HAP-1 (cell line): Measurements from ENCODE around the gene ING4.

Experiments used
- DNase-seq, 2 experiments: peaks; one replicate each; pipeline ENCODE4 v3.0.0-alpha.2; 2016 to 2020; ENCODE audit warnings: low spot score in 2 of 2
- H3K27me3 ChIP-seq: fragments of 250-450 bp; sonication (Bioruptor Pico); 2 replicates; pipeline ENCODE4 v1.5.1; 2020; ENCODE audit warnings: low read depth, mild to moderate bottlenecking, moderate library complexity
- H3K36me3 ChIP-seq: fragments of 250-450 bp; sonication (Bioruptor Pico); replicated peaks from 2 replicates; pipeline ENCODE4 v1.5.1; 2020; ENCODE audit warnings: mild to moderate bottlenecking
- H3K4me1 ChIP-seq: fragments of 250-450 bp; sonication (Bioruptor Pico); 2 replicates; pipeline ENCODE4 v1.5.1; 2020; ENCODE audit warnings: mild to moderate bottlenecking
- H3K4me3 ChIP-seq: fragments of 250-450 bp; sonication (Bioruptor Pico); 2 replicates; pipeline ENCODE4 v1.5.1; 2020; ENCODE audit warnings: mild to moderate bottlenecking, moderate library complexity
- H3K9me3 ChIP-seq: fragments of 250-450 bp; sonication (Bioruptor Pico); 2 replicates; pipeline ENCODE4 v1.5.1; 2020; ENCODE audit warnings: mild to moderate bottlenecking, moderate library complexity
- in situ Hi-C: fragments of 300-500 bp; cut with MboI; formaldehyde crosslinking; loops from 3 replicates; pipeline ENCODE4 v1.14.3; 2020; ENCODE audit warnings: low sequenced_read_pairs, inconsistent platforms, mixed read lengths

Gene ING4

DNA sequence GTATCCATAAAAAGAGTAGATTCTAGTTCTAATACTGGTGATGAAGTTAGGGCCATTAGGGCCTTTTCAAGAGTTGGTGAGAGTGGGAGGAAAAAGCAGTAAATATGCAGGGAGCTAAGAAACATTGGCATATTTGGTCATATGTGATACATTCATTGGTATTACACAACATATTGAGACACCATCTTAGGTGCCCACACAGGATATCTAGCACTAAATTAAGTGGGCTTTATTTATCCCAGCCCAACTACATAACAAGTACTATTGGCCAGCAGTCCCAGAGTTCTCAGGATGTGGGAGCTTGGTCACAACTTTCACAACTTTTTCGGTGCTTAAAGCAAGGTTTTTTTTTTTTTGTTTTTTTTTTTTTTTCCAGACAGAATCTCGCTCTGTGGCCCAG lies 2.0 kb upstream of the ING4 start:
- Histone ChIP-seq H3K36me3 (peaks cover 28% of the 10 kb centered on the region), H3K9me3 (no peaks in the 10 kb centered on the region), H3K4me3 (no peak overlapping the region), H3K4me1 (peaks cover 8% of the 10 kb centered on the region), H3K27me3 (no peaks in the 10 kb centered on the region)
- no peak for DNase-seq
- in situ Hi-C loops = no loop called here

DNA sequence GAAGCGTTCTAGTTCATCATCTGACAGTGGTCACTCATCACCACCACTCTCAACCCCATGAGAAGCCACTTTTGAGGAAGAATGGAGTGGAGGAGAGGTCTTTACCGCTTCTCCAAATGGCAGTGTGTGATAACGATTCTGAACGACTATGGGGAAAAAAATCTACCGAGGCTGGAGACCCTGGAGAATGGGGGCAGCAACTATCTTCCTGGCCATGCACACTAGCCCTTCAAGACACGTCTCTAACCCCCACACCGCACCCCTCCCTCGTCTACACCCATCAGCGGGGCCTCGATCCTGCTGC lies 365 bp downstream of the ING4 start:
- DNase-seq = no peak
- in situ Hi-C loops = no loop called here
- Histone ChIP-seq H3K36me3 (peaks cover 7% of the 10 kb centered on the region), H3K4me3 (peak overlapping the region; percentile 74), H3K4me1 (peaks cover 8% of the 10 kb centered on the region), H3K27me3 (no peaks in the 10 kb centered on the region), H3K9me3 (no peaks in the 10 kb centered on the region)

GRCh38 chr12:6653987-6654386 lies 8.9 kb downstream of the ING4 start:
- DNase-seq = no peak
- in situ Hi-C loops = no loop called here
- Histone ChIP-seq H3K4me3 (no peak overlapping the region), H3K4me1 (no peaks in the 10 kb centered on the region), H3K36me3 (peaks cover 8% of the 10 kb centered on the region; the same call in 1 of the 2 replicates), H3K9me3 (no peaks in the 10 kb centered on the region), H3K27me3 (no peaks in the 10 kb centered on the region)

- no peak overlapping the region for H3K4me3 ChIP-seq
- in situ Hi-C loops = no loop called here
- H3K27me3 ChIP-seq = no peaks in the 10 kb centered on the region
- no peaks in the 10 kb centered on the region for H3K4me1 ChIP-seq
- DNase-seq = no peak
- H3K36me3 ChIP-seq = peaks cover 8% of the 10 kb centered on the region; the same call in 1 of the 2 replicates
- no peaks in the 10 kb centered on the region for H3K9me3 ChIP-seq
Measured at GRCh38 chr12:6653342-6653741, 9.6 kb downstream of the ING4 start.

DNA sequence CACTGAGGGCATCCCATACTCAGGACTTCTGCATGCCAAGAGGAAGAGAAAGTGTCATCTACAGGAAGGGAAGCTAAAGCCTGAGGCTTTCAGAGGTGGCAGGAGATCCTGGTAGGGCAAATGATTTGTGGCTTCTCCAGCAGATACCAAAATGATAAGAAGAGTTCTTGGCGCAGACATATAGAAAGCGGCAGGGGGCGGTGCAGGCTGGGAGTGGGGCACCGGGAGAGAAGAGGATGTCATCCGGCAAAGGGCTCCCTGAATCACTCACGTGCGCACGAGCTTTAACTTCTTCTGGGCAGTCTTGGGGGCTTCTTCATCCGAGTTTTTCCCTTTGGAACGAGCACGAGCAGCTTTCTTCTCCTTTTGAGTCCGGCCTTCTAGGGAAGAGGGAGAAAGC lies 10.5 kb downstream of the ING4 start:
- Histone ChIP-seq H3K4me3 (no peak overlapping the region), H3K36me3 (peaks cover 12% of the 10 kb centered on the region; the same call in 1 of the 2 replicates), H3K9me3 (no peaks in the 10 kb centered on the region), H3K27me3 (no peaks in the 10 kb centered on the region), H3K4me1 (no peaks in the 10 kb centered on the region)
- in situ Hi-C loops = no loop called here
- no peak for DNase-seq

DNA sequence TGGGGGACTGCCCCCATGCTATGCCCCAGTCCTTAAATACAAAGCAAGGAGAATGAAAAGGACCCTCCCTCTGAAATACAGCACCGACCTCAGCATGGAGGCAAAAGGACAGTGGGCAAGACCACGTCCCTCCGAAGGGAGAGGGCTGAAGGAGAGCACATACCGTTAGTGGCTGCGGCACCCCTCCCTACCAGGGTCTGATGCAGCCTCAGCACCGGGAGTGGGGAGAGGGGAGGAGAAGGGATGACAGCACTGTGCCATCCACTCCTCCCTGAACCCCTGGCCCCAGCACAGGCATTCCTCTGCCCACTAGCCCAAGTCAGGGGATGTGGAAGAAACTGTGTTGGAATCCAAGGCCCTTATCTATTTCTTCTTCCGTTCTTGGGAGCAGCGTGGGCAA lies 12.1 kb downstream of the ING4 start:
- no peak for DNase-seq
- H3K4me3 ChIP-seq = no peak overlapping the region
- no peaks in the 10 kb centered on the region for H3K4me1 ChIP-seq
- no peaks in the 10 kb centered on the region for H3K27me3 ChIP-seq
- in situ Hi-C loops = no loop called here
- H3K9me3 ChIP-seq = no peaks in the 10 kb centered on the region
- H3K36me3 ChIP-seq = peaks cover 11% of the 10 kb centered on the region; the same call in 1 of the 2 replicates

- Histone ChIP-seq H3K27me3 (no peaks in the 10 kb centered on the region), H3K4me3 (no peak within 1 kb of the TSS), H3K36me3 (peaks cover 4% of the 10 kb centered on the region; the same call in 1 of the 2 replicates), H3K9me3 (peaks cover 3% of the 10 kb centered on the region; the same call in 1 of the 2 replicates), H3K4me1 (no peaks in the 10 kb centered on the region; the same call in 1 of the 2 replicates)
- no peak for DNase-seq
- in situ Hi-C loops = no loop called here
Measured at GRCh38 chr12:6647083-6647604, 15.8 kb downstream of the ING4 start, which contains the start of gene ACRBP. Gene ACRBP, minus strand, starts transcription at chr12:6647432. Its CDS starts 66 bp downstream, at chr12:6647366.

GRCh38 chr12:6646276-6647082 lies 16.4 kb downstream of the ING4 start:
- Histone ChIP-seq H3K9me3 (peaks cover 3% of the 10 kb centered on the region; the same call in 1 of the 2 replicates), H3K27me3 (no peaks in the 10 kb centered on the region), H3K4me1 (no peaks in the 10 kb centered on the region; the same call in 1 of the 2 replicates), H3K4me3 (no peak overlapping the region), H3K36me3 (peaks cover 4% of the 10 kb centered on the region; the same call in 1 of the 2 replicates)
- in situ Hi-C loops = no loop called here
- DNase-seq = no peak

DNA sequence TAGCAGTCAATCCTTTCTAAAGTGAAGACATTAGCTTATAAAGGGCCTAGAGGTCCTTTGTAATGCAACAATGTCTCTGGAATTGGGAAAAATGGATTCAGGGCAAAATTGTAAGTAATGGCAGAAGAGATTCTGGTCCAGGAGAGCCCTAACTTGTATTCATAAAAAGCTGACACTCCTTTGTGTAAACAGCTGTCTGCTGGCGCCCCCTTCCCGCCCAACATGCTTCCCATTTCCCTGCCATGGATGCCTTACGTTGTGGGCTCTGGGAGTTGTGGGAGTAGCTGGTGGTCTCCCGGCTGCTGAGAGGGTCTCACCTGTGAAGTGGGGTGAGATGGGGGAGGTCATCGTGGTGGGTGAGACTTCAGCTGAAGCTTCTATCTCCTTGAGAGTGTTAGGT lies 18.0 kb downstream of the ING4 start:
- H3K4me3 ChIP-seq = no peak overlapping the region
- H3K9me3 ChIP-seq = peaks cover 3% of the 10 kb centered on the region; the same call in 1 of the 2 replicates
- DNase-seq = no peak
- in situ Hi-C loops = no loop called here
- H3K4me1 ChIP-seq = no peaks in the 10 kb centered on the region; the same call in 1 of the 2 replicates
- no peaks in the 10 kb centered on the region for H3K27me3 ChIP-seq
- peaks cover 4% of the 10 kb centered on the region; the same call in 1 of the 2 replicates for H3K36me3 ChIP-seq

DNA sequence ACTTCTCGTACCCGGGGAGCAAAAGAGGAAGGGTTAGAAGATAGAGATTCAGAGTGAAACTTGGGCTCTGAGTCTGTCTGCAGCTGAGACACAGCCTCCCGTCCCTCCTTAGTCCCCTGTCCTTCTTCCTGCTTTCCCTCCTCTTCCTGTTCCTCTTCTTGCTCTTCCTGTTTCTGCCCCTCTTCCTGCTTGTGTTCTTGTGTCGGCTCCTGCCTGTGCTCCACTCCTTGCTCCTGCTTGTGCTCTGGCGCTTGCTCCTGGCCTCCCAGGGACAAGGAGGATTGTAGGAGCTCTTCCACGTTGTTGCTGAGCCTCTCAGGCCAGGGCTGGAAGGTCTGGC lies 18.7 kb downstream of the ING4 start:
- in situ Hi-C loops = no loop called here
- H3K4me1 ChIP-seq = no peaks in the 10 kb centered on the region; the same call in 1 of the 2 replicates
- no peak for DNase-seq
- H3K36me3 ChIP-seq = peaks cover 4% of the 10 kb centered on the region; the same call in 1 of the 2 replicates
- H3K27me3 ChIP-seq = no peaks in the 10 kb centered on the region
- peaks cover 3% of the 10 kb centered on the region; the same call in 1 of the 2 replicates for H3K9me3 ChIP-seq
- no peak overlapping the region for H3K4me3 ChIP-seq

GRCh38 chr12:6643569-6644256 lies 19.2 kb downstream of the ING4 start:
- no peaks in the 10 kb centered on the region for H3K27me3 ChIP-seq
- peaks cover 3% of the 10 kb centered on the region; the same call in 1 of the 2 replicates for H3K9me3 ChIP-seq
- H3K4me3 ChIP-seq = no peak overlapping the region
- DNase-seq = no peak
- no peaks in the 10 kb centered on the region; the same call in 1 of the 2 replicates for H3K4me1 ChIP-seq
- in situ Hi-C loops = no loop called here
- peaks cover 4% of the 10 kb centered on the region; the same call in 1 of the 2 replicates for H3K36me3 ChIP-seq

DNA sequence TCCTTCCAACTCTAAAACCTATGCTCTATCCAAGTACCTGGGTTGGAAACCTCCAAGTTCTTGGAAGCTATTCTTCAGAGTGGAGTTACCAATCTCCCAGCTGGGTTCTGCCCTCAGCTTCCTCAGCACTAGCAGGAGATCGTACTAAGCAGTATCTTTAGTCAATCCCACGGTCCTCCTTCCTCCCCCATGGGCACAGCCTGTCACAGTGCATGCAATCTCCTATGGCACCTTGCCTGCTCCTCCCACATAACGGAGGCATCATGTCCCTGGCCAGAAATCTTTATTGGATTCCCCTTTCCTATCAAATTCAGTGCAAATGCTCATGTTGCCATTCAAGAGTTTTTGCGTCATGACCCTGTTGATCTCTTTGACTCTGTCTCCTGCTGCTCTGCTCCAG lies 21.8 kb downstream of the ING4 start:
- Histone ChIP-seq H3K9me3 (peaks cover 3% of the 10 kb centered on the region; the same call in 1 of the 2 replicates), H3K4me1 (no peaks in the 10 kb centered on the region; the same call in 1 of the 2 replicates), H3K27me3 (no peaks in the 10 kb centered on the region), H3K4me3 (no peak overlapping the region), H3K36me3 (no peaks in the 10 kb centered on the region)
- DNase-seq = no peak
- in situ Hi-C loops = no loop called here

DNA sequence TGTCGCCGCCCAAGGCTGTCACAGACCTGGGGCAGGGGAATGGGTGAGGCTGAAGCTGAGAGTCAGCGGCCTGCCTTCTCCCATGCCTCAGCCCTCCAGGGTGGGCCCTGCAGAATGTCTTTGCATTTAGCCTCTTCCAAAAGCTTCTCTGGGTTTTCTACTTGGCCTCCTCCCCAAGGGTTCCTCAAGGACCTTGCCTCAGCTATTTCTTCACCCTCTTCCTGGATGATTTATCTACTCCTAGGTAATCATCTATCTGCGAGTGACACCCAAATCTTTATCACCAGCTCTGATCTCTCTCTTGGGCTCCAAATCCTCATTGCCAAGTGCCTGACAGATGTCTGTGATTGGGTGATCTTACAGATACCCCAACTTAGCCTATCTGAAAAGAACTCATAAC lies 22.4 kb downstream of the ING4 start:
- no peak overlapping the region for H3K4me3 ChIP-seq
- H3K27me3 ChIP-seq = no peaks in the 10 kb centered on the region
- H3K9me3 ChIP-seq = peaks cover 3% of the 10 kb centered on the region; the same call in 1 of the 2 replicates
- H3K36me3 ChIP-seq = no peaks in the 10 kb centered on the region
- in situ Hi-C loops = no loop called here
- no peak for DNase-seq
- no peaks in the 10 kb centered on the region; the same call in 1 of the 2 replicates for H3K4me1 ChIP-seq
